SH-SY5Y (cell line): ENCODE results near the gene BLID.

Experiments used
- GATA2 ChIP-seq: IDR thresholded peaks from 2 replicates; pipeline ENCODE4 v1.6.1; 2011; ENCODE audit warnings: mild to moderate bottlenecking, low read depth, low read length
- GATA3 ChIP-seq: IDR thresholded peaks from 2 replicates; pipeline ENCODE4 v1.6.1; 2011; ENCODE audit warnings: low read depth, mild to moderate bottlenecking, low read length, moderate library complexity

GRCh38 chr11:122085712-122086111 is 30.3 kb downstream of the BLID start:
- TF ChIP-seq GATA2 (no peak), GATA3 (no peak)
